ENCODE data around the gene BAG1. TPM values are rescaled to one million over a fixed set of nuclear protein-coding genes. Genes with fewer than 3 reads are reported as not detected.
A peak's percentile ranks its signal among the peaks of the same experiment; 100 is the strongest.

Gene BAG1
- total RNA-seq, 1 donor from 2014 or later: 116 TPM

- H3K27ac ChIP-seq: no peak overlapping the region
- H3K4me3 ChIP-seq: no peak overlapping the region
- H3K36me3 ChIP-seq: peaks cover 72% of the 10 kb centered on the region
- no peak for TF ChIP-seq CTCF (IDR thresholded peaks at IDR 0.05)
- DNase-seq: no peak
- peaks cover 65% of the 10 kb centered on the region for H3K4me1 ChIP-seq
- no peak for ATAC-seq
- intact Hi-C loops (cut with DNase I): no loop called here
- H3K9me3 ChIP-seq: no peaks in the 10 kb centered on the region
- no peaks in the 10 kb centered on the region for H3K27me3 ChIP-seq
Measured at GRCh38 chr9:33294670-33295432, 30.3 kb upstream of the BAG1 start.

- H3K4me3 ChIP-seq: no peak overlapping the region
- intact Hi-C loops (cut with DNase I): no loop called here
- H3K36me3 ChIP-seq: peaks cover 61% of the 10 kb centered on the region
- DNase-seq (no peak), ATAC-seq (no peak)
- no peaks in the 10 kb centered on the region for H3K27me3 ChIP-seq
- TF ChIP-seq CTCF (IDR thresholded peaks at IDR 0.05): no peak
- no peak overlapping the region for H3K27ac ChIP-seq
- H3K4me1 ChIP-seq: peaks cover 69% of the 10 kb centered on the region
- no peaks in the 10 kb centered on the region for H3K9me3 ChIP-seq
Measured at GRCh38 chr9:33293782-33294181, 29.3 kb upstream of the BAG1 start.

- H3K4me1 ChIP-seq: peaks cover 56% of the 10 kb centered on the region
- intact Hi-C loops (cut with DNase I): no loop called here
- H3K27me3 ChIP-seq: no peaks in the 10 kb centered on the region
- ATAC-seq (no peak), DNase-seq (no peak)
- TF ChIP-seq CTCF (IDR thresholded peaks at IDR 0.05): no peak
- peaks cover 43% of the 10 kb centered on the region for H3K36me3 ChIP-seq
- H3K9me3 ChIP-seq: no peaks in the 10 kb centered on the region
- H3K4me3 ChIP-seq: no peak overlapping the region
- H3K27ac ChIP-seq: no peak overlapping the region
Measured at GRCh38 chr9:33291901-33292300, 27.4 kb upstream of the BAG1 start.

GRCh38 chr9:33291031-33291397, 26.5 kb upstream of the BAG1 start:
- H3K27me3 ChIP-seq: no peaks in the 10 kb centered on the region
- H3K4me1 ChIP-seq: peaks cover 51% of the 10 kb centered on the region
- H3K9me3 ChIP-seq: no peaks in the 10 kb centered on the region
- TF ChIP-seq CTCF (IDR thresholded peaks at IDR 0.05): no peak
- H3K4me3 ChIP-seq: peak overlapping the region; percentile 78
- intact Hi-C loops (cut with DNase I): no loop called here
- H3K36me3 ChIP-seq: peaks cover 34% of the 10 kb centered on the region
- no peak for ATAC-seq
- DNase-seq: no peak
- H3K27ac ChIP-seq: peak overlapping the region; percentile 99

- intact Hi-C loops (cut with DNase I): no loop called here
- no peaks in the 10 kb centered on the region for H3K27me3 ChIP-seq
- peak; percentile 99 for DNase-seq
- H3K27ac ChIP-seq: peak within 1 kb of the TSS; percentile 99
- H3K9me3 ChIP-seq: no peaks in the 10 kb centered on the region
- peaks cover 45% of the 10 kb centered on the region for H3K4me1 ChIP-seq
- peak; percentile 91 for ATAC-seq
- peak within 1 kb of the TSS; percentile 78 for H3K4me3 ChIP-seq
- peaks cover 28% of the 10 kb centered on the region for H3K36me3 ChIP-seq
- TF ChIP-seq CTCF (IDR thresholded peaks at IDR 0.05): no peak
Measured at GRCh38 chr9:33290247-33291030, 25.9 kb upstream of the BAG1 start, which contains the start of gene NFX1. NFX1 (plus strand) TSS chr9:33290516; CDS start chr9:33290573, 57 bp downstream.
